GM21381 (cell line): ENCODE results near the gene NACAD.
"Not testable (repeated sequence)": the region's sequence is repeated elsewhere in the genome, so short reads cannot be mapped to it uniquely, and the experiment has no call there.

Experiments
- ATAC-seq: cut with Tn5 transposase; IDR thresholded peaks from one replicate; pipeline ENCODE4 v1.9.1; 2021; ENCODE audit warnings: mild to moderate bottlenecking, moderate library complexity; ENCODE audit not compliant: unreplicated experiment

NACAD gene

DNA sequence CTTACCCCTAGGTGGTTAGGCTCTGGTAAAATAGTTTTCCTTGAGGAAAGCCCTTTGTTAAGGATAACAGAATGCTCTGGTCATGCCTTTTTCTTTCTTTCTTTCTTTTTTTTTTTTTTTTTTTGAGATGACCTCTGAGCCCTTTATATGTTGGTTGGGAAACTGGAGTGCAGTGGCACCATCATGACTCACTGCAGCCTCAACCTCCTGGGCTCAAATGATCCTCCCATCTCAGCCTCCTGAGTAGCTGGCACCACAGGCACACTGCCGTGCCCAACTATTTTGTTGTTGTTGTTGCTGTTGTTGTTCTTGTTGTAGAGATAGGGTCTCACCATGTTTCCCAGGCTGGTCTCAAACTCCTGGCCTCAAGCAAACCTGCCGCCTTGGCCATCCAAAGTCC lies 27.4 kb downstream of the NACAD start:
- ATAC-seq, result no peak

DNA sequence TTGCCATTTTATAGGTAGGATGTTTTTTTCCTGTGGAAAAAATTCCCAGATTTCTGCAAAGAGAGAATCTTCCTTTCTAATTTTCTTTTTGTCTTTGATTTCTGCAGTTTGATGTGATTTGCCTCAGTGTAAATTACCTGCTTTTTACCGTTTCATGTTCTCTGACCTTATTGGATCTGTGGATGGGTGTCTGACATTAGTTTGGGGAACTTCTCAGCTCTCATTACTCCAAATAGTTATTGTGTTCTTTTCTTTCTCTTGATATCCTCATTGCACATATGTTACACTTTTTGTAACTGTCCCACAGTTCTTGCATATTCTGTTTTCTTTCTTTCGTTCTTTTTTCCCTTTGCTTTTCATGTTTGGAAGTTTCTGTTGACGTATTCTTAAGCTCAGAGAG lies 28.5 kb downstream of the NACAD start:
- no peak for ATAC-seq

GRCh38 chr7:45057878-45058277 lies 30.9 kb downstream of the NACAD start:
- ATAC-seq, result no peak

- no peak for ATAC-seq
Observed at GRCh38 chr7:45055594-45056219, 33.1 kb downstream of the NACAD start.

- ATAC-seq, result no peak
Observed at GRCh38 chr7:45055016-45055415, 33.8 kb downstream of the NACAD start.

- ATAC-seq, result no peak
Observed at GRCh38 chr7:45054442-45054841, 34.3 kb downstream of the NACAD start.

- ATAC-seq, result no peak
Observed at GRCh38 chr7:45053941-45054340, 34.8 kb downstream of the NACAD start.

- no peak for ATAC-seq
Observed at GRCh38 chr7:45053401-45053800, 35.4 kb downstream of the NACAD start.

DNA sequence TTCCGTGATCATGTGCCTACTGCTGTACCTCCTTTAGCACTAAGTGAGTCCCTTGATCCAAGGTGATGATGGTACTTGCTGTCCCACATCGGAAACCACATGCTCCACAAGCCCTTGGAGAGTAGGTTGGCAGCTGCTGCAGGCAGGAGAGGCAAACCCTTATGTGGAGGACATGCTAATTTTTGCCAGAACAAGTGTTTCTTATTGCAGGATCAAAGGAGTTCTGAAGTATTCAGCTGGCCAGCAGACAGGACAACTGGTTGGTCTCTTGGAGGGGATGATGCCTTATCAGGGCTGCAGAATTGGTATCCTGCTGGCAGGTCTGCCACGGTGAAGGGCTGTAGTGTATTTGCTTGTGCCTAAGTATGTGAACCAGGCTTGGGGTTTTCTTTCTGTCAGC lies 36.8 kb downstream of the NACAD start:
- ATAC-seq, result no peak

GRCh38 chr7:45050198-45050597 lies 38.6 kb downstream of the NACAD start:
- ATAC-seq, result no peak

DNA sequence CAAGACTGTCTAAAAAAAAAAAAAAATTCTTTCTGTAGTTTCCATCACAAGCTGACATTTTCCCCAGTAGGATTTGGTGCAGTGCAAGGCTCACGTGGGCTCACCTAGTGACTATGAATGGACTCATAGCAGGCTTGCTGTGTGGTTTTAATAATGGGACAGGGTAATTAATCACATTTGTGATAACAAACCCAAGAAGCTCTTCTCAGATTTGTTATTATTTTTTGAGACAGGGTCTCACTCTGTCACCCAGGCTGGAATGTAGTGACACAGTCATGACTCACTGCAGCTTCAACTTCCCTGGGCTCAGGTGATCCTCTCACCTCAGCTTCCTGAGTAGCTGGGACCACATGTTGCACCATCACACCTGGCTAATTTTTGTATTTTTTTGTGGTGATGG lies 40.0 kb downstream of the NACAD start:
- no peak for ATAC-seq

DNA sequence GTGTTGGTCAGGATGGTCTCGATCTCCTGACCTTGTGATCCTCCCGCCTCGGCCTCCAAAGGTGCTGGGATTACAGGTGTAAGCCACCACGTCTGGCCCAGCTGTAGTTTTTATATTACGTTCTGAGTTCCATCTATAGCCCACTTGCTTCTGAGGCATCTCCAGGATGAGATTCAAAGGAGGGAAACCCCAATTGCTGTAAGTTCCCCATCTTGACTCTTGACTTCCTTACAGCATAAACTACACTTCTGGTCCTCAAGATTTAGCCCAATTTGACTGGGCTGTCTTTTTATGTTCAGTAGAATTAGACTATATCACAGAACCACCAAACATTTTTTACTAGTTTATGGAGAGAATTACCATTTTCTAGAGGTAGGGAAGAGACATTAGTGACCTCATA lies 44.4 kb downstream of the NACAD start:
- ATAC-seq, result no peak

DNA sequence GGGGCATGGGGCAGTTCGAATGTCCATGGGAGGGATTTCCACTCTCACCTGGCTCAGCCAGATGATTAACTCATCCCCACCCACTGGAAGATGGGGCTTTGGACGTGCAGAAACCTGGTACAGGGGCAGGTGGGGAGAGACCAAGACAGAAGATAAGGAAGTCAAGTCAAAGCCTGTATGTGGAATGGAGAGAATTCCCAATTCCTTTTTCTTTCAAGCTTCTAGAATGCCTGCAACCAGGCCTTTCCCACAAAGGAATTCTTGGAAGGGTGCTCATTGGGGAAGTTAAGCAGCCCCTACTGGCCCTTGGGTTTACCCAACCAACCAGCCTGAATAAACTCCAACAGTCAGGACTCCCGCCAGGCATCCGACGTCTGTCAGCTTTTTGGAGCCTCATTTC lies 49.7 kb downstream of the NACAD start:
- ATAC-seq, result no peak

DNA sequence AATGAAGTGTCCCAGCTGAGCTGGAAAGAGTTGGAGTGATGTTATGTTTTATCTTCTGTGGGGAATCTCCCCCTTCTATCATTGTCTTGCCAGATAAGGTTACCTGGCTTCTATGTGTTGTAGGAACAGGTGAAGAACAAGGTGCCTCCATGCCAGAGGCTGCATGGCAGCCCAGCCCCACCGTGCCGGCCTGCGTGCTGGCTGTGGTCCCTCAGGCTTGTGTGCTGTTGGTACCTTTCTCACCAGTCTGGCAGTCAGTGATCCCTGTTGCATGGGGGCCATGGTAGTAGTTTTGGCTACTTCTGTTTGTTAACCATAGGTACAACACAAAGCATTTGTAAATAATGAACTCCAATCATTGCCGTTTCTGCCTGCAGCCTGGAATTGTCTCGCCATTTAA lies 50.9 kb downstream of the NACAD start:
- ATAC-seq, result no peak

DNA sequence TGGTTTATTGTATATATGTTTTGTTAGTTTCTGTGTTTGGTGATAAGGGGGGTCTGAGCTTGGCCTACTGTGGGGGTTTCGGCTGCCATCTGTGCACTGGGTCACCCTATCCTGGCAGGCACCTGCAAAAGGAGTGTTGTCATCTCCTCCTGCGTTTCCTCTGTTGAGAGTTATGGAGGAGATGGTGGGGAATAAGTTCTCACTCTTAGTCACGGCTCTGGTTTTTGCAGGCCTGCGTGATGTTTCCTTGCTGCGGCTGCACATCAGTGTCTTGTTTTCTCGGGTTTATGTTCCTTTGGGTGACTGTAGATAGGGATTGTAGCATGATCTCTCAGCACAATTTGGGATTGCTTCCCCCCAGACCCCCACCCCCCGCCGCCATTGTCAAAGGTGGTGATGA lies 52.0 kb downstream of the NACAD start:
- no peak for ATAC-seq

- ATAC-seq, result no peak
Observed at GRCh38 chr7:45036317-45036716, 52.5 kb downstream of the NACAD start.

DNA sequence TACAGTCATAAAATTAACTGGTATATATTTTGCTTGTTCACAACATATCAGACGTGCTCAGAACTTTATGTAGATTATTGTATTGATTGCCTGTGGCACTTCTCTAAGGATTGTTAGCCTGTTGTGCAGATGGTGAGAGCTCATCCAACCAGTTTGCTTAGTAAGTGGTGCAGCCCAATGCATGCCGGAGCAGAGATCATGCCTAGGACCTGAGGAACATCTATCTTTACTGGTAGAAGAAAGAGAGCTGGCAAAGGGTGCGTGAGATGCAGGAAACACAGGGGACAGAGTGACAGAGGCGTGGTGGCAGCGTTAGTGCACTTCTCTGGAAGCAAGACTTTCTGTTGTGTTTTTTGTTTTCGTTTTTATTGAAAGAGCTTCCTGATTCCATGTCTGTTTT lies 52.9 kb downstream of the NACAD start:
- ATAC-seq, result no peak

DNA sequence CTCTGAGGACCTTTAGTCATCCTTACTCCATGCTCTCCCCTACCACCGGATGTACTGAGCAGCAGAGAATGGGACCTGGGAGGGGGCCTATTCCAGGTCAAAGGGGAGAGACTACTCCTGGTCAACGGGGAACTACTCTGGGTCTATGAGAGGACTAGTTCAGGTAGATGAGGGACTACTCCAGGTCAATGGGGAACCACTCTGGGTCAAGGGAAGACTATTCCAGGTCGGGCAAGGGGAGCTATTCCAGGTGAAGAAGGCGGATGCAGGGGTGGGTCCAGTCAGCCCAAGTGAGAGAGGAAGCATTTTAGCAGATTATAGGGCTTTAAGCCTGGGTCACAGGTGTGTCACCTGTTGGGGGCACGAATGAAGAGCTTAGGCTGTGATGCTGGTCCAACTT lies 53.4 kb downstream of the NACAD start:
- no peak for ATAC-seq

GRCh38 chr7:45034710-45035109 lies 54.1 kb downstream of the NACAD start:
- not testable (repeated sequence) for ATAC-seq

DNA sequence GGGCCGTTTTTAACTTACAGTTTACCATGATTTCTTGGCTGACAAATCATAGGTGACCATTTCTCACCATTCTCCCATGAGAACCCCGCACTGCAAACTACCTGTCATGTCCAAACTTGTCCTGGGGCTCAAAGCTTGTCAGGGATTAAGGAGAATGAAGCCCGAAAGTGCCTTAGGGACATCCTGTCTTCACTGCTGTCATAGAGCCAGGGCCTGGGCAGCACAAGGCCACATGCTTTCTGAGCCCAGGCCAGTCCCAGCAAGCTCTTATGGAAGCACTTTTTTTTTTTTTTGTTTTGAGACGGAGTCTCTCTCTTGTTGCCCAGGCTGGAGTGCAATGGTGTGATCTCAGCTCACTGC lies 54.9 kb downstream of the NACAD start:
- no peak for ATAC-seq

DNA sequence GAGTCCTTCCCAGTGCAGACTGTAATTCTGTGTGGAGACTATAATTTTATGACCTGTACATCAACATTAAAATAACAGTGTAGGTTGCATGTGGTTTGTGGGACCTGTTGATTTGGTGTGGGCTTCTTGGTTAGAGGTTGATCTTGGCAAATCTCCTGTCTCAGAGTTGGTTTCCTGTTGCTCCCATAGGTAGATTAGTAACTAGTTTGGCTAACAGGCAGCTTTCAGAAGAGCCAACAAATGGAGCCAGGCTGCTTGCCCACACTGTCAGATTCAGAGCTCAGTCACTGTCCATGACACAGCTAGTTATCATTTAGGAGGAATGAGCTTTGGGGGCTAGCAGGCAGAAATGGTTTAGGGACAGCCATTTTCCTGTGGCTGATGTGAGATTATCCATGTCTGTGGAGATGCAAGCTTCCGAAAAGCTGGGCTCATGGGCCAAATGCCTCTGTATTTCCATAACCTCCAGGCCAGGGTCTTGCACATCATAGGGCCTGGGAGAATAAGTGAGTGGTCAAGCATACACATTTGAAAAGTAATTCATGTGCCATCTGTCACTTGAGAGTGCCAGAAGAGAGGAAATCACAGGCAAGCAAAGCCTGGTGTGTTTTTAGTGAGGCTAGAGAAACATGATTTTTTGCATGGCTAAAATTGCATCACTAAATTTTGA lies 55.4 kb downstream of the NACAD start:
- ATAC-seq, result no peak

GRCh38 chr7:45032421-45032820 lies 56.3 kb downstream of the NACAD start:
- ATAC-seq, result no peak

GRCh38 chr7:45031829-45032228 lies 56.9 kb downstream of the NACAD start:
- ATAC-seq, result no peak
